ENCODE data around the gene SH3PXD2A.

GRCh38 chr10:103811463-103811862 is 43.9 kb downstream of the SH3PXD2A start:
- TF ChIP-seq CTCF (IDR thresholded peaks at IDR 0.05; ENCODE audit: borderline replicate concordance, extremely low read depth, low read length, poor library complexity, severe bottlenecking) (no peak), EZH2 (IDR thresholded peaks at IDR 0.05; ENCODE audit: borderline replicate concordance, low read depth, low read length, severe bottlenecking) (no peak)

All from DND-41 (cell line).